Measurements from ENCODE around the gene USP6NL. TPM values are rescaled to one million over a fixed set of nuclear protein-coding genes. Genes with fewer than 3 reads are reported as not detected.

The USP6NL gene
- total RNA-seq, 2 donors from 2014 or later, result 9.6 to 10.5 TPM

- no peaks in the 10 kb centered on the region for H3K36me3 ChIP-seq
- H3K4me1 ChIP-seq, result no peaks in the 10 kb centered on the region
- no peaks in the 10 kb centered on the region for H3K27me3 ChIP-seq
- no peak overlapping the region for H3K27ac ChIP-seq
- TF ChIP-seq CTCF (IDR thresholded peaks at IDR 0.05), result no peak
- H3K9me3 ChIP-seq, result peaks cover 0 to 8% of the 10 kb centered on the region in 2 donors
- no peak overlapping the region for H3K4me3 ChIP-seq
- DNase-seq (ENCODE audit: low spot score), result no peak
Observed at GRCh38 chr10:11434324-11434723, 177.1 kb downstream of the USP6NL start.

- DNase-seq (ENCODE audit: low spot score), result no peak
- TF ChIP-seq CTCF (IDR thresholded peaks at IDR 0.05), result no peak
- Histone ChIP-seq H3K4me1 (no peaks in the 10 kb centered on the region), H3K27me3 (no peaks in the 10 kb centered on the region), H3K27ac (no peak overlapping the region), H3K9me3 (peaks cover 0 to 9% of the 10 kb centered on the region in 2 donors), H3K36me3 (no peaks in the 10 kb centered on the region), H3K4me3 (no peak overlapping the region)
Observed at GRCh38 chr10:11433657-11434056, 177.8 kb downstream of the USP6NL start.

GRCh38 chr10:11431216-11431555, 180.3 kb downstream of the USP6NL start:
- DNase-seq (ENCODE audit: low spot score), result no peak
- no peaks in the 10 kb centered on the region for H3K36me3 ChIP-seq
- no peak for TF ChIP-seq CTCF (IDR thresholded peaks at IDR 0.05)
- H3K4me3 ChIP-seq, result no peak overlapping the region
- H3K9me3 ChIP-seq, result peaks cover 0 to 9% of the 10 kb centered on the region in 2 donors
- H3K27me3 ChIP-seq, result no peaks in the 10 kb centered on the region
- no peaks in the 10 kb centered on the region for H3K4me1 ChIP-seq
- no peak overlapping the region for H3K27ac ChIP-seq

GRCh38 chr10:11430421-11431215, 180.8 kb downstream of the USP6NL start:
- no peak for DNase-seq (ENCODE audit: low spot score)
- Histone ChIP-seq H3K4me3 (no peak overlapping the region), H3K9me3 (peaks cover 0 to 9% of the 10 kb centered on the region in 2 donors), H3K36me3 (no peaks in the 10 kb centered on the region), H3K27me3 (no peaks in the 10 kb centered on the region), H3K4me1 (no peaks in the 10 kb centered on the region), H3K27ac (no peak overlapping the region)
- TF ChIP-seq CTCF (IDR thresholded peaks at IDR 0.05), result no peak

- Histone ChIP-seq H3K27me3 (no peaks in the 10 kb centered on the region), H3K27ac (no peak overlapping the region), H3K4me1 (no peaks in the 10 kb centered on the region), H3K4me3 (no peak overlapping the region), H3K36me3 (no peaks in the 10 kb centered on the region), H3K9me3 (peaks cover 0 to 9% of the 10 kb centered on the region in 2 donors)
- no peak for DNase-seq (ENCODE audit: low spot score)
- no peak for TF ChIP-seq CTCF (IDR thresholded peaks at IDR 0.05)
Observed at GRCh38 chr10:11429439-11430052, 181.9 kb downstream of the USP6NL start.

All from right atrium auricular region (tissue), 2 donors.